Panc1 (cell line): ENCODE results near the gene STAB2.

Experiments used
- POLR2AphosphoS5 ChIP-seq: IDR thresholded peaks from 2 replicates; pipeline ENCODE4 v1.6.1; 2012; ENCODE audit warnings: mild to moderate bottlenecking, low read depth, low read length, moderate library complexity
- TF ChIP-seq, protein P1 (sequence below): fragments of 450-650 bp; IDR thresholded peaks from 2 replicates; pipeline ENCODE4 v1.5.1; 2017; ENCODE audit warnings: mild to moderate bottlenecking

DNA sequence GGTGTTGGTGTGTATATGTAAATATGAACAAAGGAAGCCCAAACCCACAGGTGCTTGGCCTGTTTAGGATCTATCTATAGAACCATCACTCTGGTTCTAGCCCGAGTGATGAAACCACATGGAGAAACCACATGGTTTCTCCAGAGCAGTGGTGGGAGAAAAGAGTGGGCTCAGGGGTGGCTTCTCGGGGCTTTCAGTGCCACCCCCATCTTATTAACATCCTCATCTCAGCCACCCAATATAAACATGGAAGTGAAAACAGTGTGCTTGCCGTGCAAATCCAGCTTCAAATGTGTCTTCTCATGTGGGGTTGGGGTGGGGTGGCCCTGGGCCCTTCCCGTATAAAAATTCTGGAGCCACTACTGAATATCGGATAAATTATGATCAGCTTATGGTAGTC, 109.0 kb downstream of the STAB2 start:
- TF ChIP-seq, protein P1, sequence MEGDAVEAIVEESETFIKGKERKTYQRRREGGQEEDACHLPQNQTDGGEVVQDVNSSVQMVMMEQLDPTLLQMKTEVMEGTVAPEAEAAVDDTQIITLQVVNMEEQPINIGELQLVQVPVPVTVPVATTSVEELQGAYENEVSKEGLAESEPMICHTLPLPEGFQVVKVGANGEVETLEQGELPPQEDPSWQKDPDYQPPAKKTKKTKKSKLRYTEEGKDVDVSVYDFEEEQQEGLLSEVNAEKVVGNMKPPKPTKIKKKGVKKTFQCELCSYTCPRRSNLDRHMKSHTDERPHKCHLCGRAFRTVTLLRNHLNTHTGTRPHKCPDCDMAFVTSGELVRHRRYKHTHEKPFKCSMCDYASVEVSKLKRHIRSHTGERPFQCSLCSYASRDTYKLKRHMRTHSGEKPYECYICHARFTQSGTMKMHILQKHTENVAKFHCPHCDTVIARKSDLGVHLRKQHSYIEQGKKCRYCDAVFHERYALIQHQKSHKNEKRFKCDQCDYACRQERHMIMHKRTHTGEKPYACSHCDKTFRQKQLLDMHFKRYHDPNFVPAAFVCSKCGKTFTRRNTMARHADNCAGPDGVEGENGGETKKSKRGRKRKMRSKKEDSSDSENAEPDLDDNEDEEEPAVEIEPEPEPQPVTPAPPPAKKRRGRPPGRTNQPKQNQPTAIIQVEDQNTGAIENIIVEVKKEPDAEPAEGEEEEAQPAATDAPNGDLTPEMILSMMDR: no peak
- TF ChIP-seq POLR2AphosphoS5: no peak
